HepG2 (cell line): ENCODE data around the gene AGAP3. TPM values are rescaled to one million over a fixed set of nuclear protein-coding genes. Genes with fewer than 3 reads are reported as not detected.

Experiments
- ARNT ChIP-seq: fragments of 450-650 bp; IDR thresholded peaks from 2 replicates; pipeline ENCODE4 v1.6.1; 2017
- E2F1 ChIP-seq: sonication (generic); formaldehyde crosslinking; IDR thresholded peaks from 2 replicates; pipeline ENCODE4 v1.5.0; 2020; ENCODE audit warnings: missing genetic modification reagents
- HNRNPH1 ChIP-seq: fragments of 200-400 bp; formaldehyde crosslinking; optimal IDR thresholded peaks from 2 replicates; pipeline ENCODE3; 2017; ENCODE audit warnings: mild to moderate bottlenecking, low read depth, low read length
- KLF12 ChIP-seq: sonication (generic); formaldehyde crosslinking; IDR thresholded peaks from 2 replicates; pipeline ENCODE4 v1.4.0; 2020; ENCODE audit warnings: missing genetic modification reagents, borderline replicate concordance
- MED8 ChIP-seq: sonication (generic); formaldehyde crosslinking; IDR thresholded peaks from 2 replicates; pipeline ENCODE4 v1.8.1; 2023; ENCODE audit warnings: mild to moderate bottlenecking, missing genetic modification reagents; ENCODE audit not compliant: insufficient replicate concordance
- MZF1 ChIP-seq: sonication (generic); formaldehyde crosslinking; IDR thresholded peaks from 2 replicates; pipeline ENCODE4 v1.8.1; 2023; ENCODE audit warnings: mild to moderate bottlenecking, missing genetic modification reagents, borderline replicate concordance
- SMAD1 ChIP-seq: sonication (generic); formaldehyde crosslinking; IDR thresholded peaks from 2 replicates; pipeline ENCODE4 v1.4.0; 2020; ENCODE audit warnings: missing genetic modification reagents, low read depth, mild to moderate bottlenecking, borderline replicate concordance
- ZBTB4 ChIP-seq: sonication (generic); formaldehyde crosslinking; IDR thresholded peaks from 2 replicates; pipeline ENCODE4 v1.4.0; 2020; ENCODE audit warnings: missing genetic modification reagents, mild to moderate bottlenecking, borderline replicate concordance
- ZFX ChIP-seq: sonication (generic); formaldehyde crosslinking; IDR thresholded peaks from 2 replicates; pipeline ENCODE4 v1.4.0; 2020; ENCODE audit warnings: mild to moderate bottlenecking, low read depth, missing genetic modification reagents, moderate library complexity
- ZNF251 ChIP-seq: sonication (generic); formaldehyde crosslinking; IDR thresholded peaks from 2 replicates; pipeline ENCODE4 v1.9.0; 2021; ENCODE audit warnings: mild to moderate bottlenecking, missing genetic modification reagents
- ZNF383 ChIP-seq: sonication (generic); formaldehyde crosslinking; IDR thresholded peaks from 2 replicates; pipeline ENCODE4 v1.4.0; 2020; ENCODE audit warnings: missing genetic modification reagents, mild to moderate bottlenecking, borderline replicate concordance
- ZNF441 ChIP-seq: sonication (generic); formaldehyde crosslinking; IDR thresholded peaks from 2 replicates; pipeline ENCODE4 v1.7.0; 2021; ENCODE audit warnings: missing genetic modification reagents, borderline replicate concordance
- ZNF788 ChIP-seq: sonication (generic); formaldehyde crosslinking; IDR thresholded peaks from 2 replicates; pipeline ENCODE4 v1.5.0; 2020; ENCODE audit warnings: mild to moderate bottlenecking, missing genetic modification reagents, borderline replicate concordance
- polyA plus RNA-seq, 8 experiments: library from polyadenylated mRNA; depleted of rRNA in 3 of 8; stranded (reverse) in 7 of 8; unstranded in 1 of 8; fragments of >200 nt; fragmentation: Illumina TruSeq in 4 of 8; extraction: Trizol in 4 of 8; gene quantifications; 2 replicates each; pipeline versions ENCODE4 v1.2.1 to v1.2.3, GENCODE V29; 2011 to 2016; ENCODE audit warnings: low read depth in 4 of 8, missing spikeins in 1 of 8, mixed read lengths in 1 of 8; ENCODE audit not compliant: insufficient read depth in 1 of 8
- total RNA-seq, 5 experiments: library from RNA; depleted of rRNA; stranded (reverse); fragments of >200 nt; fragmentation: Illumina TruSeq; extraction: Trizol; gene quantifications; 2 replicates each; pipeline ENCODE4 v1.2.3, GENCODE V29; 2016; ENCODE audit warnings: low read depth in 1 of 5
- TF ChIP-seq, protein P1 (sequence below): sonication (generic); formaldehyde crosslinking; IDR thresholded peaks from 2 replicates; pipeline ENCODE4 v1.5.0; 2020; ENCODE audit warnings: mild to moderate bottlenecking, missing genetic modification reagents
- TF ChIP-seq, protein P2 (sequence below): IDR thresholded peaks from 2 replicates; pipeline ENCODE4 v1.6.1; 2016
- TF ChIP-seq, protein P3 (sequence below): sonication (generic); formaldehyde crosslinking; IDR thresholded peaks from 2 replicates; pipeline ENCODE4 v1.8.0; 2022; ENCODE audit warnings: mild to moderate bottlenecking, missing genetic modification reagents, moderate library complexity

The AGAP3 gene
- total and polyA plus RNA-seq, 2 of the 13 experiments (the other 11 are each of a cell fraction or from before 2014, with no cell fraction given) = 31.3 to 61.4 TPM

DNA sequence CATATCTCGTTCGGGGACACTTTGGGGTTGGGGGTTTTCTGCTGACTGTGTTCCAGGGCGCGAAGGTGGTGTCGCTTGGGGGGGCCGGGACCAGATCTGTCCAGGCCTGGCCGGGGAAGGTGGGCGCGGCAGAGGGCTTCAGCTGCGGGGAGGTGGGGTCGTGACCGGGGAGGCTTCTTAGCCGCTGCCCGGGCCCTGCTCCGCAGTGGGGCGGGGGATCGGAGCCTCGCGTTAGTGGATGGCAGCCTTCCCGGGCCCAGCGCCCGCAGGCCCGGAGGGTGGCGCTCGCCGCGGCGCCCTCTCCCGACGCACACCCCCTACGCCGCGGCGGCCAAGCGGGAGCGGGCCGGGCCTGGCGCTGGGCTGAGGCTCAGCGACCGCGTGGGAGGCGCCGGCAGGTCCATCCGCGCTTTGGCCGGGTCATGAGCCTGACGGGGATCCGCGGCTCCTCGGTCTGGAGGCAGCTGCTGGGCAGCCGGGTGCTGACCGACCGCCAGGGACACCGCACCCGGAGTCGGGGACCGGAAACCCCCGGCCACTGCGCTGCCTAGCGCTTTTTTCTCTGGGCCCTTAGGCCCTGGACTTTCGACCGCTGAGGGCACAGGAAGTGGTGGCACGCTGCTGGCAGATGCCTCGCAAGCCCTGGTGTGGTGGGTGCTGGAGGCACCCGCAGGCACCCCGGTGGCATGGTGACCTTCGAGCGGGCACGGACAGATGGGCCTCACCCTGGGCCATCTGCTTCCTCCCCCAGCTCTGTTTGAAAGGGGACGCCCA lies 1.2 kb downstream of the AGAP3 start (continued):
- no peak for TF ChIP-seq ZNF788
- TF ChIP-seq ZFX (CRISPR knock-in tag) = peak; percentile 90
- TF ChIP-seq SMAD1 = no peak
- TF ChIP-seq HNRNPH1 = no peak
- TF ChIP-seq ZNF251 (CRISPR knock-in tag) = 0 out of 2 replicates have a peak, but pooled peaks have one; percentile 63
- TF ChIP-seq, protein P1, sequence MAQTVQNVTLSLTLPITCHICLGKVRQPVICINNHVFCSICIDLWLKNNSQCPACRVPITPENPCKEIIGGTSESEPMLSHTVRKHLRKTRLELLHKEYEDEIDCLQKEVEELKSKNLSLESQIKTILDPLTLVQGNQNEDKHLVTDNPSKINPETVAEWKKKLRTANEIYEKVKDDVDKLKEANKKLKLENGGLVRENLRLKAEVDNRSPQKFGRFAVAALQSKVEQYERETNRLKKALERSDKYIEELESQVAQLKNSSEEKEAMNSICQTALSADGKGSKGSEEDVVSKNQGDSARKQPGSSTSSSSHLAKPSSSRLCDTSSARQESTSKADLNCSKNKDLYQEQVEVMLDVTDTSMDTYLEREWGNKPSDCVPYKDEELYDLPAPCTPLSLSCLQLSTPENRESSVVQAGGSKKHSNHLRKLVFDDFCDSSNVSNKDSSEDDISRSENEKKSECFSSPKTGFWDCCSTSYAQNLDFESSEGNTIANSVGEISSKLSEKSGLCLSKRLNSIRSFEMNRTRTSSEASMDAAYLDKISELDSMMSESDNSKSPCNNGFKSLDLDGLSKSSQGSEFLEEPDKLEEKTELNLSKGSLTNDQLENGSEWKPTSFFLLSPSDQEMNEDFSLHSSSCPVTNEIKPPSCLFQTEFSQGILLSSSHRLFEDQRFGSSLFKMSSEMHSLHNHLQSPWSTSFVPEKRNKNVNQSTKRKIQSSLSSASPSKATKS (CRISPR knock-in tag) = no peak
- TF ChIP-seq ZBTB4 (CRISPR knock-in tag) = no peak
- no peak for TF ChIP-seq MZF1 (CRISPR knock-in tag)
- TF ChIP-seq, protein P2, sequence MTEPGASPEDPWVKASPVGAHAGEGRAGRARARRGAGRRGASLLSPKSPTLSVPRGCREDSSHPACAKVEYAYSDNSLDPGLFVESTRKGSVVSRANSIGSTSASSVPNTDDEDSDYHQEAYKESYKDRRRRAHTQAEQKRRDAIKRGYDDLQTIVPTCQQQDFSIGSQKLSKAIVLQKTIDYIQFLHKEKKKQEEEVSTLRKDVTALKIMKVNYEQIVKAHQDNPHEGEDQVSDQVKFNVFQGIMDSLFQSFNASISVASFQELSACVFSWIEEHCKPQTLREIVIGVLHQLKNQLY = peak; percentile 48; the same call in 1 of the 2 replicates
- TF ChIP-seq ARNT = no peak
- 0 out of 2 replicates have a peak, but pooled peaks have one; percentile 32 for TF ChIP-seq E2F1 (CRISPR knock-in tag)
- TF ChIP-seq, protein P3, sequence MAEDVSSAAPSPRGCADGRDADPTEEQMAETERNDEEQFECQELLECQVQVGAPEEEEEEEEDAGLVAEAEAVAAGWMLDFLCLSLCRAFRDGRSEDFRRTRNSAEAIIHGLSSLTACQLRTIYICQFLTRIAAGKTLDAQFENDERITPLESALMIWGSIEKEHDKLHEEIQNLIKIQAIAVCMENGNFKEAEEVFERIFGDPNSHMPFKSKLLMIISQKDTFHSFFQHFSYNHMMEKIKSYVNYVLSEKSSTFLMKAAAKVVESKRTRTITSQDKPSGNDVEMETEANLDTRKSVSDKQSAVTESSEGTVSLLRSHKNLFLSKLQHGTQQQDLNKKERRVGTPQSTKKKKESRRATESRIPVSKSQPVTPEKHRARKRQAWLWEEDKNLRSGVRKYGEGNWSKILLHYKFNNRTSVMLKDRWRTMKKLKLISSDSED = no peak
- TF ChIP-seq ZNF441 = no peak
- TF ChIP-seq MED8 (CRISPR knock-in tag) = no peak
- no peak for TF ChIP-seq ZNF383
- no peak; the same call in 1 of the 2 replicates for TF ChIP-seq KLF12 (CRISPR knock-in tag)
